ENCODE results near the gene CCAR1. TPM values are rescaled to one million over a fixed set of nuclear protein-coding genes. Genes with fewer than 3 reads are reported as not detected.

CCAR1 gene
- polyA plus RNA-seq, 3 donors, result 16.7 to 26.3 (median 23.4) TPM

DNA sequence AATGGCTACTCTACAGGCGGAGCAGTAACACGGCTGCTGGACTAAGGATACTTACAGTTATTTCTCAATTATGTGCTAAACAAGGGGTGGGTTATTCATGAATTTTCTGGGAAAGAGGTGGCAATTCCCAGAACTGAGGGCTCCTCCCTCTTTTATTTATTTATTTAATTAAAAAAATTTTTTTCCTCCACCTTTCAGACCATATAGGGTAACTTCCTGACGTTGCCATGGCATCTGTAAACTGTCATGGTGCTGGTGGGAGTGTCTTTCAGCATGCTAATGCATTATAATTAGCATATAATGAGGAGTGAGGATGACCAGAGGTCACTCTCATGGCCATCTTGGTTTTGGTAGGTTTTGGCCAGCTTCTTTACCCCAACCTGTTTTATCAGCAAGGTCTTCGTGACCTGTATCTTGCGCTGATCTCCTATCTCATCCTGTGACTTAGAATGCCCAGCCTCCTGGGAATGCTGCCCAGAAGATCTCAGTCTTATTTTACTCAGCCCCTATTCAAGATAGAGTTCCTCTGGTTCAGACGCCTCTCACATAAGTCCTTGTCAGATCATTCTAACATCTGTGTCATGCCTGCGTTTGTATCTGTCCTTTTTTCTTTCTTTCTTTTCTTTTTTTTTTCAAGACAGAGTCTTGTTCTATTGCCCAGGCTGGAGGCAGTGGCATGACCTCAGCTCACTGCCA lies 90.4 kb downstream of the CCAR1 start:
- no peaks in the 10 kb centered on the region for H4K20me1 ChIP-seq (ENCODE audit: insufficient read depth, low read length)
- Mint-ChIP-seq H3K36me3 (no peaks in the 10 kb centered on the region), H3K27ac (no peak overlapping the region), H3K27me3 (ENCODE audit: low read depth in 3 of 3) (peaks cover 3 to 8% (median 7%) of the 10 kb centered on the region in 3 donors), H3K4me3 (no peak overlapping the region), H3K9me3 (no peaks in the 10 kb centered on the region), H3K4me1 (no peaks in the 10 kb centered on the region)
- H3K9ac ChIP-seq (ENCODE audit: insufficient read depth, low read length, poor library complexity, severe bottlenecking), result no peak overlapping the region
- no peaks in the 10 kb centered on the region for H3K27me3 ChIP-seq (ENCODE audit: control insufficient read depth in 2 of 2, insufficient read depth in 2 of 2, low read length in 2 of 2)
- no peak overlapping the region for H3K27ac ChIP-seq (ENCODE audit: low read depth in 1 of 2, low read length in 2 of 2)
- H2AFZ ChIP-seq (ENCODE audit: insufficient read depth, low read depth, low read length, poor library complexity, severe bottlenecking), result no peak overlapping the region
- H3K4me3 ChIP-seq (replicated peaks in 1 of 3; ENCODE audit: low read depth in 2 of 3, low read length in 3 of 3), result no peak overlapping the region
- H3K79me2 ChIP-seq (ENCODE audit: insufficient read depth, low read length), result no peaks in the 10 kb centered on the region
- DNase-seq, result no peak
- WGBS (ENCODE audit: insufficient coverage), result 98% methylated on average over 4 of the region's 7 CpGs
- TF ChIP-seq, protein P1, sequence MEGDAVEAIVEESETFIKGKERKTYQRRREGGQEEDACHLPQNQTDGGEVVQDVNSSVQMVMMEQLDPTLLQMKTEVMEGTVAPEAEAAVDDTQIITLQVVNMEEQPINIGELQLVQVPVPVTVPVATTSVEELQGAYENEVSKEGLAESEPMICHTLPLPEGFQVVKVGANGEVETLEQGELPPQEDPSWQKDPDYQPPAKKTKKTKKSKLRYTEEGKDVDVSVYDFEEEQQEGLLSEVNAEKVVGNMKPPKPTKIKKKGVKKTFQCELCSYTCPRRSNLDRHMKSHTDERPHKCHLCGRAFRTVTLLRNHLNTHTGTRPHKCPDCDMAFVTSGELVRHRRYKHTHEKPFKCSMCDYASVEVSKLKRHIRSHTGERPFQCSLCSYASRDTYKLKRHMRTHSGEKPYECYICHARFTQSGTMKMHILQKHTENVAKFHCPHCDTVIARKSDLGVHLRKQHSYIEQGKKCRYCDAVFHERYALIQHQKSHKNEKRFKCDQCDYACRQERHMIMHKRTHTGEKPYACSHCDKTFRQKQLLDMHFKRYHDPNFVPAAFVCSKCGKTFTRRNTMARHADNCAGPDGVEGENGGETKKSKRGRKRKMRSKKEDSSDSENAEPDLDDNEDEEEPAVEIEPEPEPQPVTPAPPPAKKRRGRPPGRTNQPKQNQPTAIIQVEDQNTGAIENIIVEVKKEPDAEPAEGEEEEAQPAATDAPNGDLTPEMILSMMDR (IDR thresholded peaks at IDR 0.05), result no peak
- H3K4me1 ChIP-seq (ENCODE audit: control insufficient read depth in 1 of 2, insufficient read depth in 2 of 2, low read length in 2 of 2), result no peaks in the 10 kb centered on the region
- H3K36me3 ChIP-seq (replicated peaks in 1 of 2; ENCODE audit: control insufficient read depth in 1 of 2, insufficient read depth in 2 of 2, low read length in 2 of 2), result no peaks in the 10 kb centered on the region
- H3K4me2 ChIP-seq (replicated peaks; ENCODE audit: extremely low read depth, low read length, poor library complexity, severe bottlenecking), result no peak overlapping the region
- intact Hi-C loops (cut with micrococcal nuclease), result no loop called here
- H3K9me3 ChIP-seq (replicated peaks in 1 of 2; ENCODE audit: control insufficient read depth in 1 of 2, insufficient read depth in 1 of 2, low read length in 2 of 2), result no peaks in the 10 kb centered on the region

DNA sequence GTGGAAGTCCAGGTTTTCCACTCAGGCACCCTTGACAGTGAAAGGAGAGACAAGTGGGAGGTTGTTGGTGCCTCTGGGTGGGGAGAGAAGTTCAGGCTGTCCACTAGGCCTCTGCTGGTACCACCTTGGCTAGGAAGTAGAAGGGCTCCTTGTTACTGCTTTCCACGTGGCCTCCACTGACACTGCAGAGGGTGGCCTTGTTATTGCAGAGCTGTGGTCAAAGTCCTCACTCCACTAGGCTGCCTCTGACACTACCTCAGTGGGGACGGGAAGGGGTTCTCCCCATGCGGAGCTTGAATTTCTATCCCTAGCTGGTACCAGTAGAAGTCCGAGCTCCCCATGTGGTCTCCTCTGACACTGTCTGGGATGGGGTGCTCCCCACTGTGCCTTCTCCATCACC lies 91.4 kb downstream of the CCAR1 start:
- Histone ChIP-seq H3K27ac (ENCODE audit: low read depth in 1 of 2, low read length in 2 of 2) (no peak overlapping the region), H3K9me3 (replicated peaks in 1 of 2; ENCODE audit: control insufficient read depth in 1 of 2, insufficient read depth in 1 of 2, low read length in 2 of 2) (no peaks in the 10 kb centered on the region), H3K4me2 (replicated peaks; ENCODE audit: extremely low read depth, low read length, poor library complexity, severe bottlenecking) (no peak overlapping the region), H3K9ac (ENCODE audit: insufficient read depth, low read length, poor library complexity, severe bottlenecking) (no peak overlapping the region), H2AFZ (ENCODE audit: insufficient read depth, low read depth, low read length, poor library complexity, severe bottlenecking) (no peak overlapping the region), H3K79me2 (ENCODE audit: insufficient read depth, low read length) (no peaks in the 10 kb centered on the region), H3K36me3 (replicated peaks in 1 of 2; ENCODE audit: control insufficient read depth in 1 of 2, insufficient read depth in 2 of 2, low read length in 2 of 2) (no peaks in the 10 kb centered on the region), H3K27me3 (ENCODE audit: control insufficient read depth in 2 of 2, insufficient read depth in 2 of 2, low read length in 2 of 2) (no peaks in the 10 kb centered on the region), H4K20me1 (ENCODE audit: insufficient read depth, low read length) (no peaks in the 10 kb centered on the region), H3K4me1 (ENCODE audit: control insufficient read depth in 1 of 2, insufficient read depth in 2 of 2, low read length in 2 of 2) (no peaks in the 10 kb centered on the region), H3K4me3 (replicated peaks in 1 of 3; ENCODE audit: low read depth in 2 of 3, low read length in 3 of 3) (no peak overlapping the region)
- H3K27me3 Mint-ChIP-seq (ENCODE audit: low read depth in 3 of 3), result peaks cover 5 to 8% (median 8%) of the 10 kb centered on the region in 3 donors
- TF ChIP-seq, protein P1 (IDR thresholded peaks at IDR 0.05), result no peak
- H3K9me3 Mint-ChIP-seq, result no peaks in the 10 kb centered on the region
- DNase-seq, result no peak
- no peaks in the 10 kb centered on the region for H3K4me1 Mint-ChIP-seq
- no peak overlapping the region for H3K4me3 Mint-ChIP-seq
- WGBS (ENCODE audit: insufficient coverage), result 100% methylated on average over 1 of the region's 4 CpGs
- H3K27ac Mint-ChIP-seq, result no peak overlapping the region
- H3K36me3 Mint-ChIP-seq, result no peaks in the 10 kb centered on the region
- intact Hi-C loops (cut with micrococcal nuclease), result no loop called here
